PC-3 (cell line): ENCODE data around the gene SPIRE1. TPM values are rescaled to one million over a fixed set of nuclear protein-coding genes. Genes with fewer than 3 reads are reported as not detected.

ENCODE experiments used
- ATAC-seq: fragments of 200-7000 bp; cut with Tn5 transposase; 2 replicates; pipeline ENCODE4 v1.9.1; 2020; ENCODE audit warnings: mild to moderate bottlenecking, moderate library complexity
- BruUV-seq: library from RNA; stranded (reverse); fragments of 400-500 nt; replicated peaks from 2 replicates; lab custom pipeline; 2021; lab: Mats Ljungman, UMichigan
- CTCF ChIA-PET: fragments of 300-600 bp; sonication (Branson Sonifier 250); formaldehyde crosslinking; loops from one replicate; lab custom pipeline; 2022; ENCODE audit warnings: antibody characterized with exemption; lab: Charles Lee
- POLR2A ChIA-PET: fragments of 300-600 bp; sonication (Branson Sonifier 250); formaldehyde crosslinking; loops from one replicate; lab custom pipeline; 2022; ENCODE audit warnings: antibody characterized with exemption; ENCODE audit not compliant: unreplicated experiment; lab: Charles Lee
- DNase-seq: peaks from one replicate; pipeline ENCODE4 v3.0.0-alpha.2; 2015
- H2AFZ ChIP-seq: fragments of 300-600 bp; sonication (generic); 2 replicates; pipeline ENCODE4 v1.6.0; 2016; ENCODE audit warnings: antibody characterized with exemption, low read length
- H3F3A ChIP-seq: fragments of 300-600 bp; sonication (generic); one replicate; pipeline ENCODE4 v1.6.0; 2017; ENCODE audit warnings: antibody characterized with exemption, low read length, control low read depth, mild to moderate bottlenecking; ENCODE audit not compliant: unreplicated experiment
- H3K27ac ChIP-seq: fragments of 300-600 bp; sonication (generic); 2 replicates; pipeline ENCODE4 v1.5.1; 2016; ENCODE audit warnings: mild to moderate bottlenecking, low read length
- H3K27me3 ChIP-seq: fragments of 300-600 bp; sonication (generic); 2 replicates; pipeline ENCODE4 v1.6.1; 2016; ENCODE audit warnings: low read length, mixed read lengths
- H3K36me3 ChIP-seq: fragments of 300-600 bp; sonication (generic); 2 replicates; pipeline ENCODE4 v1.6.1; 2016; ENCODE audit warnings: low read depth, mixed run types, low read length, mixed read lengths
- H3K4me1 ChIP-seq: fragments of 300-600 bp; sonication (generic); 2 replicates; pipeline ENCODE4 v1.5.1; 2016; ENCODE audit warnings: low read length; ENCODE audit not compliant: insufficient read depth
- H3K4me2 ChIP-seq: fragments of 300-600 bp; sonication (generic); 2 replicates; pipeline ENCODE4 v1.6.0; 2016; ENCODE audit warnings: low read length
- H3K4me3 ChIP-seq: fragments of 300-600 bp; sonication (generic); 2 replicates; pipeline ENCODE4 v1.5.1; 2016; ENCODE audit warnings: mild to moderate bottlenecking, low read length, mixed read lengths
- H3K79me2 ChIP-seq: fragments of 300-600 bp; sonication (generic); 2 replicates; pipeline ENCODE4 v1.6.1; 2017; ENCODE audit warnings: low read length, mixed read lengths
- H3K9ac ChIP-seq: fragments of 300-600 bp; sonication (generic); 2 replicates; pipeline ENCODE4 v1.6.0; 2016; ENCODE audit warnings: mild to moderate bottlenecking, low read length
- H3K9me2 ChIP-seq: fragments of 300-600 bp; sonication (generic); replicated peaks from 2 replicates; pipeline ENCODE4 v1.6.1; 2016; ENCODE audit warnings: mixed run types, low read length, mixed read lengths
- H3K9me3 ChIP-seq: fragments of 300-600 bp; sonication (generic); 2 replicates; pipeline ENCODE4 v1.6.1; 2016; ENCODE audit warnings: low read length, mixed read lengths
- H4K20me1 ChIP-seq: fragments of 300-600 bp; sonication (generic); 2 replicates; pipeline ENCODE4 v1.6.1; 2016; ENCODE audit warnings: low read length, mixed read lengths
- EZH2 ChIP-seq: fragments of 300-600 bp; sonication (generic); IDR thresholded peaks from one replicate; pipeline ENCODE4 v1.6.1; 2017; ENCODE audit warnings: antibody characterized with exemption, mild to moderate bottlenecking, low read length; ENCODE audit not compliant: unreplicated experiment
- EZH2phosphoT487 ChIP-seq: fragments of 300-600 bp; sonication (generic); IDR thresholded peaks from 2 replicates; pipeline ENCODE4 v1.6.1; 2018; ENCODE audit warnings: mild to moderate bottlenecking, antibody characterized with exemption, low read length, borderline replicate concordance
- intact Hi-C: fragments of 100-400 bp; cut with micrococcal nuclease; formaldehyde crosslinking; loops from 2 replicates; pipeline ENCODE4 v1.9.0; 2023
- total RNA-seq: library from RNA; depleted of rRNA; stranded (reverse); fragments of >200 nt; gene quantifications from 2 replicates; pipeline ENCODE4 v1.2.3, GENCODE V29; 2014; rRNA removed
- TF ChIP-seq, protein P1 (sequence below): fragments of 300-600 bp; sonication (generic); conservative IDR thresholded peaks from 2 replicates; pipeline ENCODE4 v1.5.1; 2017; ENCODE audit warnings: antibody characterized with exemption, low read depth, mild to moderate bottlenecking, low read length

SPIRE1 gene
- total RNA-seq, 1 experiment from 2014 or later: 32.4 TPM

DNA sequence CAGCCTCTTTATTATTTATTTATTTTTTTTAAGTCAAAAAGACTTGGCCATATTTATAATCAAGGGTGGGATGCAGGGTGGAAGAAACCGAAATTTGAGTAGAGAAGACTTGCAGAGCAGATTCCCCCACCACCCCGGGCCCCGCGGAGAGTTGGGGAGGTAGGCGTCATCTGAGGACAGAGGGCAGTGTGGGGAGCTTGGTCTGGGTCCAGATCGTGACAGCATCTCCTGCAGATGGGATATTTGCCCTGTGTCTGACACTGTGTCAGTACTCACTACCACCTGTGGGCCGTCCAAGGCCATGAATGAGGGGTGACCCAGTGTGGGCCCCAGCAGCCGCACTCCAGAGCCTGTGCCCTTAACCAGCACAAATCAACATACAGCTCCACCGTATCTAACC, 260.7 kb downstream of the SPIRE1 start:
- CTCF ChIA-PET: no interaction called here

More for the DNA sequence above, 260.7 kb downstream of the SPIRE1 start:
- Histone ChIP-seq H2AFZ (no peak overlapping the region), H3F3A (no peaks in the 10 kb centered on the region), H3K4me3 (no peak overlapping the region), H3K4me2 (no peak overlapping the region), H3K9ac (no peak overlapping the region), H4K20me1 (no peaks in the 10 kb centered on the region), H3K27me3 (no peaks in the 10 kb centered on the region), H3K27ac (no peak overlapping the region), H3K4me1 (peaks cover 28% of the 10 kb centered on the region), H3K9me3 (no peaks in the 10 kb centered on the region), H3K9me2 (no peaks in the 10 kb centered on the region), H3K36me3 (no peaks in the 10 kb centered on the region), H3K79me2 (no peaks in the 10 kb centered on the region)
- DNase-seq: no peak
- intact Hi-C loops: no loop called here
- no peak for TF ChIP-seq EZH2phosphoT487
- TF ChIP-seq EZH2: no peak
- TF ChIP-seq, protein P1, sequence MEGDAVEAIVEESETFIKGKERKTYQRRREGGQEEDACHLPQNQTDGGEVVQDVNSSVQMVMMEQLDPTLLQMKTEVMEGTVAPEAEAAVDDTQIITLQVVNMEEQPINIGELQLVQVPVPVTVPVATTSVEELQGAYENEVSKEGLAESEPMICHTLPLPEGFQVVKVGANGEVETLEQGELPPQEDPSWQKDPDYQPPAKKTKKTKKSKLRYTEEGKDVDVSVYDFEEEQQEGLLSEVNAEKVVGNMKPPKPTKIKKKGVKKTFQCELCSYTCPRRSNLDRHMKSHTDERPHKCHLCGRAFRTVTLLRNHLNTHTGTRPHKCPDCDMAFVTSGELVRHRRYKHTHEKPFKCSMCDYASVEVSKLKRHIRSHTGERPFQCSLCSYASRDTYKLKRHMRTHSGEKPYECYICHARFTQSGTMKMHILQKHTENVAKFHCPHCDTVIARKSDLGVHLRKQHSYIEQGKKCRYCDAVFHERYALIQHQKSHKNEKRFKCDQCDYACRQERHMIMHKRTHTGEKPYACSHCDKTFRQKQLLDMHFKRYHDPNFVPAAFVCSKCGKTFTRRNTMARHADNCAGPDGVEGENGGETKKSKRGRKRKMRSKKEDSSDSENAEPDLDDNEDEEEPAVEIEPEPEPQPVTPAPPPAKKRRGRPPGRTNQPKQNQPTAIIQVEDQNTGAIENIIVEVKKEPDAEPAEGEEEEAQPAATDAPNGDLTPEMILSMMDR: no peak
- no peak for ATAC-seq
- no TSS peak for BruUV-seq
- POLR2A ChIA-PET: no interaction called here

Other genes starting within 250 kb of the SPIRE1 start
- 13.5 and 25.1 TPM in 2 replicates for gene CEP76, start 44.6 kb upstream of the SPIRE1 start, total RNA-seq
- gene PSMG2, start 44.9 kb upstream of the SPIRE1 start, total RNA-seq: 78.2 and 93.6 TPM in 2 replicates
- gene PTPN2, start 226.1 kb upstream of the SPIRE1 start, total RNA-seq: 59.8 and 62.4 TPM in 2 replicates